ENCODE results near the gene MYRFL.

DNA sequence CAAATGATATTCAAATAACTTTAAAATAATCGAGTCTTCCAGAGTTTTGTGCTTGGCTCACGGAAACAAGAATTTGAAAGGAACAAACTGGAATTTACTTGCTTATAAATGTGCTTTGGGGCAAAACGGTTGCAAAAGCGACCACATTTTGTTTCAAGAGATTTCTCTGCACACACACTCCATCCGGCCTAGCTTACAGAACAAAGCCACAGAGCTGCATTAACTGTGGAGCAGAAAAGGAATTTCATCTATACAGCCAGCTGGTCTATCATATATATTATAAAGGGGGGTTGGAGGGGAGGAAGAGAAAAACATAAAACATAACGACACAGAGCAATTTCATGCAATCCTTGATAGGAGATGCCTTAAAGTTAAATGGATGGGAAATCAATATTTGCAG, 153.0 kb downstream of the MYRFL start:
- TF ChIP-seq, protein P1, sequence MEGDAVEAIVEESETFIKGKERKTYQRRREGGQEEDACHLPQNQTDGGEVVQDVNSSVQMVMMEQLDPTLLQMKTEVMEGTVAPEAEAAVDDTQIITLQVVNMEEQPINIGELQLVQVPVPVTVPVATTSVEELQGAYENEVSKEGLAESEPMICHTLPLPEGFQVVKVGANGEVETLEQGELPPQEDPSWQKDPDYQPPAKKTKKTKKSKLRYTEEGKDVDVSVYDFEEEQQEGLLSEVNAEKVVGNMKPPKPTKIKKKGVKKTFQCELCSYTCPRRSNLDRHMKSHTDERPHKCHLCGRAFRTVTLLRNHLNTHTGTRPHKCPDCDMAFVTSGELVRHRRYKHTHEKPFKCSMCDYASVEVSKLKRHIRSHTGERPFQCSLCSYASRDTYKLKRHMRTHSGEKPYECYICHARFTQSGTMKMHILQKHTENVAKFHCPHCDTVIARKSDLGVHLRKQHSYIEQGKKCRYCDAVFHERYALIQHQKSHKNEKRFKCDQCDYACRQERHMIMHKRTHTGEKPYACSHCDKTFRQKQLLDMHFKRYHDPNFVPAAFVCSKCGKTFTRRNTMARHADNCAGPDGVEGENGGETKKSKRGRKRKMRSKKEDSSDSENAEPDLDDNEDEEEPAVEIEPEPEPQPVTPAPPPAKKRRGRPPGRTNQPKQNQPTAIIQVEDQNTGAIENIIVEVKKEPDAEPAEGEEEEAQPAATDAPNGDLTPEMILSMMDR (IDR thresholded peaks at IDR 0.05; ENCODE audit: poor library complexity, severe bottlenecking): no peak
- no peak for TF ChIP-seq MXI1 (conservative IDR thresholded peaks at IDR 0.05; ENCODE audit: poor library complexity, severe bottlenecking)
- TF ChIP-seq POLR2AphosphoS5 (IDR thresholded peaks at IDR 0.05): no peak
- no peak for TF ChIP-seq EP300 (conservative IDR thresholded peaks at IDR 0.05; ENCODE audit: poor library complexity, severe bottlenecking)
- no peak for TF ChIP-seq RAD21 (conservative IDR thresholded peaks at IDR 0.05)
